HG02938 (cell line): ENCODE results near the gene RNF113B.
A peak's percentile ranks its signal among the peaks of the same experiment; 100 is the strongest.

Experiments
- ATAC-seq: cut with Tn5 transposase; IDR thresholded peaks from one replicate; pipeline ENCODE4 v1.9.1; 2021; ENCODE audit warnings: mild to moderate bottlenecking, moderate library complexity; ENCODE audit not compliant: unreplicated experiment

RNF113B gene

GRCh38 chr13:98142380-98143156 is 34.5 kb downstream of the RNF113B start, which contains the start of gene FARP1:
Gene FARP1, plus strand, starts transcription at chr13:98143094. Its CDS starts 70,149 bp downstream, at chr13:98213243.
- ATAC-seq = peak; percentile 70

DNA sequence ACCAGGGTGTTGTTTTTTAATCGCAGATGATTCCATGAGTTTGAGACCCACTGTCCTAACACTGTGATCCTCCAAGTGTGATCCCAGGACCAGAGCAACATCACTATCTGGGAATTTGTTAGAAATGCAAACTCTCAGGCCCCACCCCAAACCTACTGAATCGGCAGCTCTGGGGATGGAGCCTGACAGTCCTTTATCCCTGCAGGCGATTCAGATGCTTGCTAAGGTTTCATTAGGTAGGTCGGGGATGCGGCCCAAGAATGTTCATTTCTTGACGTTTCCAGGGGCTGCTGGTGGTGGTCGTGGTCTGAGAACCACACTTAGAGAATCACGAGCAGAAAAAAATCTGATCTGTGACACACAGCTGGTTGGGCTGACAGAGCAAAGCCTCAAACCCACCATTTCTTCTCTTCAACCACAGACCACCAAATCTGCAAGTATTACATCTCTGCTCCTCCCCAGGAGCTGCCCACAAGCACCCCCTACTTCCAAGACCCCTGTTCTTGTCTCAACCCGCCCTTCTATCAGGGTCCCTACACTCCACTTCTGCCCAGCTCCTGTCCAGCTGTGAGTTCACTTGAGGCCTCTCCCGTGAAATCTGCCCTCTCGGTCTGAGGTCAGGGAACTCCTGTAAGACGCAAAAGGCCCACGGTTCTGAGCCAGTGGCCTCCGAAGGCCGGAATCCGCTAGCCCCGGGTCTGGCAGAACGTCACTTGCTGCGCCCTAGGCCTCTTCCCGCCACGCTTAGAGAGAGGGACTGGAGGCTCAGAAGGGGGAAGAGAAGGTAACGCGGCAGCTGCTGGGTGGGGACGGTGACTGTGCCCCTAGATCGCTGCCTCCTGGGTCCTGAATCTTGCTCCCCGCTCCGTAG is 35.3 kb downstream of the RNF113B start:
- ATAC-seq = peak; percentile 1

GRCh38 chr13:98141091-98141490 is 36.0 kb downstream of the RNF113B start:
- ATAC-seq = no peak

- no peak for ATAC-seq
These were observed 42.2 kb downstream of the RNF113B start for GRCh38 chr13:98134901-98135300.

GRCh38 chr13:98133946-98134345 is 43.1 kb downstream of the RNF113B start:
- ATAC-seq = peak; percentile 80

DNA sequence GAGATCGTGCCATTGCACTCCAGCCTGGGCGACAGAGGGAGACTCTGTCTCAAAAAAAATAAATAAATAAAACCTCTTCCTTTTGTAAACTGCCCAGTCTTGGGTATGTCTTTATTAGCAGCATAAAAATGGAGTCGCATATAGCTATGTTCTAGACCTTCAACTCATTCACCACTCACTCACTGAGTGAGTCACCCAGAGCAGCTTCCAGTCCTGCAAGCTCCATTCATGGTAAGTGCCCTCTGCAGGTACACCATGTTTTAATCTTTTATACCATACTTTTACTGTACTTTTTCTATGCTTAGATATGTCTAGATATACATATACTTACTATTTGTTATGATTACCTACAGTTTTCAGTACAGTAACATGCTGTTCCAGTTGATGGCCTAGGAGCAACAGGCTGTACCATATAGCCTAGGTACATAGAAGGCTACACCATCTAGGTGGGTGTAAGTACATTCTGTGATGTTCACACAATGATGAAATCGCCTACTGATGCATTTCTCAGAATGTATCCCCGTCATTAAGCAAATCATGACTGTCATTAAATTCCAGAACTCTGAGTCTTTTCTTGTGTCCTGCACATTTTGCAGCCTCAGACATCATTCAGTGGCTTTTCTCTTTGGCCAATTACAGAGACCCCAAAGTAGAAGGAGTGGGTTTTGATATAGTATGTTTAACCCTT is 47.9 kb downstream of the RNF113B start:
- ATAC-seq = no peak
